Activated CD4-positive, alpha-beta T cell treated with anti-CD3 and anti-CD28 coated beads, Interleukin-2, amount 50 U/mL, for 1 hour (primary cell): ENCODE results near the gene IP6K1.
"Not testable (repeated sequence)": the region's sequence is repeated elsewhere in the genome, so short reads cannot be mapped to it uniquely, and the experiment has no call there.

Experiments used
- DNase-seq: peaks from one replicate; pipeline ENCODE4 v3.0.0-alpha.2; 2020

The IP6K1 gene

DNA sequence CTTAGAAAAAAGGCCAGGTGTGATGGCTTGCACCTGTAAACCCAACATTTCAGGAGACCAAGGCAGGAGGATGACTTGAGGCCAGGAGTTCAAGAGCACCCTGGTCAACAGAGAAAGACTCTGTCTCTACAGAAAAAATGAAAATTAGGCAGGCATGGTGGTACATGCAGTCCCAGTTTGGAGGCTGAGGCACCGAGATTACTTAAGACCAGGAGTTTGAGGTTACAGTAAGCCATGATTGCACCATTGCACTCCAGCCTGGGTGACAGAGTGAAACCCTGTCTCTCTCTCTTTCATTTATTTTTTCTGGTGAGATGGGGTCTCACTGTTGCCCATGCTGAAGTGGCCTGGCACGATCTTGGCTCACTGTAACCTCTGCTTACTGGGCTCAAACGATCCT, 24.7 kb downstream of the IP6K1 start:
- no peak for DNase-seq

DNA sequence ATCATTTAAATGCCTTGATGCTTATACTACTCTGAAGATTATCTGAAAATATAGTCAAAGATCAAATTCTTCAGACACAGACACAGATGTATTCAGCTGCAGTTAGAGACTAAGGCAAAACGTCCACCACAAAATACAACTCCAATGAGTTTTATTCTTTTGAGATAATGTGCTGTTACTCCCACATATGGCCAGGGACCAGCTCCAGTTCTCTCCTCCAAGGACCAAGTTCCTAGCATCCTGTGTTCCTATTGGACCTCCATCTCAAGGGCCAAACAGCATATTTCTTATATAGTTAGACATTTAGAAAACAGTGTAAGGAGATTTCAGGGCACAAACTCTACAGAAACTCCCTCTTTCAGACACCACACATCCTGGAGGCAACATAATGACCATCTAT, 27.1 kb downstream of the IP6K1 start:
- no peak for DNase-seq

GRCh38 chr3:49757197-49757596, 29.1 kb downstream of the IP6K1 start:
- DNase-seq = no peak

GRCh38 chr3:49756036-49756435, 30.3 kb downstream of the IP6K1 start:
- DNase-seq = no peak

GRCh38 chr3:49754536-49754935, 31.8 kb downstream of the IP6K1 start:
- no peak for DNase-seq

GRCh38 chr3:49751501-49751900, 34.8 kb downstream of the IP6K1 start:
- no peak for DNase-seq

- DNase-seq = no peak
Measured at GRCh38 chr3:49750056-49750455, 36.3 kb downstream of the IP6K1 start.

DNA sequence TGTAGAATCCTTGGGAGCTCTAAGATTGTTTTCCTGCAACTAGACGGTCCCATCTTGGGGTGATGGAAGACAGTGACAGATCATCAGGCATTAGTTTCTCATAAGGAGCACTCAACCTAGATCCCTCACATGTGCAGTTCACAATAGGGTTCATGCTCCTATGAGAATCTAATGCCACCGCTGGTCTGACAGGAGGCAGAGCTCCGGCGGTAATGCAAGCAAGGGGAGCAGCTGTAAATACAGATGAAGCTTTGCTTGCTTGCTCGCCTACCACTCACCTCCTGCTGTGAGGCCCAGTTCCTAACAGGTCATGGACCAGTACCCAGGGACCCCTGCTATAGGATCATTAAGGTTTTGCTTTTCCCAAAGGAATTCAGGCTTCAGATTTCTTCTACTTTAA, 37.5 kb downstream of the IP6K1 start:
- DNase-seq = not testable (repeated sequence)

DNA sequence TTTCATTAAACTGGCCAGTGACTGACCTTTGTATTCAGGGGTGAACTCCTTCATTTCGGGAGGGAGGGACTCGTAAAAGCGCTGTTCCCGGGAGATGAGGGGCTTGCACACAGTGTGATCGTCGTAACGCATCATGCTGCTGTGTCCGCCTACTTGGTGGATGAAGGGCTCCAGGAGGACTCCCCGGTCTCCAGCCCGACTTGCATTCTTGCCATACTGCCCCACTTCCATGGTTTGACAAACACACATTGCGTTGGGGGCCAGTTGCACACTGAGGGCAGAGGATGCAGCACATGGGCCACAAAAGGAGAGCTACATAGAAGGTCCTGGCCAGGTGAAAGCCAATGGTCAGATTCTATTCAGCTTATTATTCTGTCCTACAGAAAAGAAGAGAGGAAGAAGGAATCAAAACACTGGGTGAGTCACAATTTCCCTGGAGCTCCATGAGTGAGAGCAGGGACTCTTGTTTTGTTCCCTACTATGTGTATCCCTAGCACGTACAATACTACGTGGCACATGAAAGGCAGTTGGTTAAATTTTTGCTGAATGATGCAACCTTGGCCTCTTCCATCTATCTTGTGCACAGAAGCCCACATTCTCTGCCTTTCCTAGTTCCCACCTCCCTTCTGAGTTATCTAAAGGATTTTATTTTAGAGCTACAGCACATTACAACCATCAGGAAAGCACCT, 38.4 kb downstream of the IP6K1 start:
- DNase-seq = no peak

DNA sequence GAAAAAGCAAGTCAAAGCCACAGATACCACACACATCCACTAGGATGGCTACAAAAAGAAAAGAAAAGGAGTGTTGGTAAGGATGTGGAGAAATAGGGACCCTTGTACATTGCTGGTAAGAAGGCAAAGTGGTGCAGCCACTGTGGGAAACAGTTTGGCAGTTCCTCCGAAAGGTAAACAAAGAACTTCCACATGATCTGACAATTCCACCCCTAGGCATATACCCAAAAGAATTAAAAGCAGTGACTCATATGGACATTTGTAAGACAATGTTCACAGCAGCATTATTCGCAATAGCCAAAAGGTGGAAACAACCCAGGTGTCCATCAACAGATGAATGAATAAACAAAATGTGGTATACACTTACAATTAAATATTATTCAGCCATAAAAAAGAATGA, 40.4 kb downstream of the IP6K1 start:
- no peak for DNase-seq

DNA sequence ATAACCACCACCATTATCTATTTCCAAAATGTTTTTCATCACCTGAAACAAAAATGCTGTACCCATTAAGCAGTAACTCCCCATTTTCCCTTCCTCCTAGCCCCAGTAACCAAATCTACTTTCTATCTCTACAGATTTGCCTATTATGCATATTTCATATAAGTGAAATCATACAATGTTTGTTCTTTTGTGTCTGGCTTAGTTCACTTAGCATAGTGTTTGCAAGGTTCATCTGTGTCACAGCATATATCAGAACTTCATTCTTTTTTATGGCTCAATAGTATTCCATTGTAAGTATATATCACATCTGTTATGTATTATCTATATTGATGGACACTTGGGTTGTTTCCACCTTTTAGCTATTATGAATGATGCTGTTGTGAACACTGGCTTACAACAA, 45.9 kb downstream of the IP6K1 start:
- no peak for DNase-seq

DNA sequence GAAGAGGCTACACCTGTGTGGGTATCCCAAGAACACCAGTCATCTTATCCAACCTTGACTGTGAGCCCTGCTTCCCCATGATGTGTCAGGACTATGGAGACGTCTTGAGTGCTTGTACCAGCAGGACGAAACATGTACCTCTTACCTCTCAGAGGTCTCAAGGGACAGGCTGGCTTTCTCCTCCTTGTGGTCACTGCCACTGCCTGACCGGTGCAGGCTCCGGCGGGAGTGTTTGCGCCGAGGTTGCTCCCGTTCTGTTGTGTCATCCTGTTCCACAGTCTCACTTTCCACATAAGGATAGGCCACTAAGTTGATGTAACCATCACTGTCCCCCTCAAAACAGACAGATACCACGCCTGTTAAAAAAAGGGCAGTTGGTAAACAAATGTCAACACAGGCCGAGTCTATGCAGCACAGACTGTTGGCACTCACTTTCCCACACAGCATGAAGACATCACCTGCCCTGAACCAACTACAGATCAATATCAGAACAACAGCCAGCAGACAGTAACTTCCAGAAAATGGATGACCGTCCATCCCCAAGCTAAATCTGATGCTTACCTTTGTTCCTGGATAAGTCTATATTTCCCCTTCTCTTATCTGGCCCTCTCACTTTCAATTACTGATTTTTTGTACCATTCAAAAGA, 48.2 kb downstream of the IP6K1 start:
- no peak for DNase-seq

GRCh38 chr3:49734752-49735151, 51.6 kb downstream of the IP6K1 start:
- DNase-seq = no peak

DNA sequence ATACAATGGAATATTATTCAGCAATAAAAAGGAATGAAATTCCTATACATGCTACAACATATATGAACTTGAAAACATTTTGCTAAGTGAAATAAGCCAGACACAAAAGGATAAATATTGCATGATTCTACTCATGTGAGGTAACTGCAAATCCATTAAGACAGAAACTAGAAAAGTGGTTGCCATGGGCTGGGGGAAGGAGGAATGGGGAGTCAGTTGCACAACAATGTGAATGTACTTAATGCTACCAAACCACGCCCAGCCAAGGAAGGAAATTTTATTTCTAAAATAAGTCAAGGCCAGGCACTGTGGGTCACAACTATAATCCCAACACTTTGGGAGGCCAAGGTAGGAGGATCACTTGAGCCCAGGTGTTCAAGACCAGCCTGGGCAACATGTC, 52.8 kb downstream of the IP6K1 start:
- DNase-seq = no peak

DNA sequence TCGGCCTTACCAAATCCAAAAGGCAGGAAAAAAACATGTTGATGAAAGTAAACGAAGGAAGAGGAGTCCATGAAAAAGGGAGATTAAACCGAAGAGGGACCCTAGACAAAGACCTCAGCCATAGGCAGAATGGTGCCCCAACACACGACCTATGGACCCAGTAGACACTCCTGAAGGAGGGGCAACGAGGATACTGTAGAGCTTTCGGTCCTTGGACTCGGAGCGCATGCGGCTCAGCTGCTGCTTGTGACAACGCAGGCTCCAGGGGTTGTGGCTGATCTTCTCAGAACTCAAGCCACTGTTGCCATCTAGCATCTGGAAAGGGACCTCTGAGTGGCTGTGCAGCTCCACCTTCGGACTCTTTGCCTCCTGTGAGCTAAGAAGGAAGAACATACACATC, 53.7 kb downstream of the IP6K1 start:
- no peak for DNase-seq

DNA sequence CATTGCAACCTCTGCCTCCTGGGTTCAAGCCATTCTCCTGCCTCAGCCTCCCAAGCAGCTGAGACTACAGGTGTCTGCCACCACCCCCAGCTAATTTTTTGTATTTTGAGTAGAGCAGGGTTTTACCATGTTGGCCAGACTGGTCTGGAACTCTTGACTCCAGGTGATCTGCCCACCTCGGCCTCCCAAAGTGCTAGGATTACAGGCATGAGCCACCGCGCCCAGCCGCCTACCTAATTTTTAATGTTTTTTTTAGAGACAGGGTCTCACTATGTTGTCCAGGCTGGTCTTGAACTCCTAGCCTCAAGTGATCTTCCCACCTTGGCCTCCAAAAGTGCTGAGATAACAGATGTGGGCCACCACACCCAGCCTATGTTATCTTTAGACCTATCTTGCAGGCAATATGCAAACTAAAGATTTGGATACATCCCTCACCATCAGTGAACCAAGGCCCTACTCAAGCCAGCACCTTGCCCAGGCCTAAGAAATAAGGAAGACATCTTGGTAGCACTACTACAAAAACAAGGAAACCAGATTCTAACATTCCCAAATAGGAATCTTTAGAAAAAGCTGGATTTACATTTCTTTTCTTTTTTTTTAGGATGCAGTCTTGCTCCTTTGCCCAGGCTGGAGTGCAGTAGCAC, 56.3 kb downstream of the IP6K1 start:
- DNase-seq = no peak

- DNase-seq = no peak
Measured at GRCh38 chr3:49727924-49728361, 58.4 kb downstream of the IP6K1 start.

GRCh38 chr3:49727154-49727923, 59.0 kb downstream of the IP6K1 start:
- no peak for DNase-seq

DNA sequence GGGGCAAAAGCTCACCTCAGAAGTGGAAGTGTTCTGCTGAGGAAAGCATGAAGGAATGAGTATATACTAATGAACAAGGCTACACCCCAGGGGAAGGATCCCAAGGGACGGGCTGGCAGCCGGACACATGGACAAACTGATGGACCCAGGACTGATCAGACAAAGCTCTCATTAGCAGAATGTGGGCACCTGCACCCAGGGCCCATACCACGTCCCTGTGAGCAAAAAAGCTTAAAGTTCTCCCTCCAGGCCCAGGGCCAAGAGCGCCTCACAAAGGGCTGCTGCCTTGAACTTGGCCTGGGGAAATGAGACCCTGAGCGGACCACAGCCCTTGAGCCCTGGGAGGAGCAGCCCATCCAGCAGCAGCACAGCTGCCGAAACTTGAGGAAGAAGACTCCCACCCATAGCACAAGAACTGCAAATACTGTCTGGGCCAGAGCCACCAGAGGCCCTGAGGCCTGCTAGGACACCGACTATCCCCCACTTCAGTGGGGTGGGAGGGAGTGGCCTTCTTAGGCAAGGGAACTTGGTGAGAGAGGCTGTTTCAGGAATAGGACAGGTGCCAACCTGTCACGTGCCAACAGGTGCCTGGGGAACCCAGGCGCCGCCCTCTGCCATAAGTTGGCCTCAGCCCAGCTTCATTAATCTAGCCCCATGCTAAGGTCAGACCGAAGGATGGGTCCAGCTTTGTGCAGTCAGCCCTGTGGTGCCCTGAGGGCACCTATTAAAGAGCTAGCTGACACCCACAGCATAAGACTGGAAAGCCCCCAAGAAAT, 60.2 kb downstream of the IP6K1 start:
- DNase-seq = no peak

- DNase-seq = peak; percentile 33
Measured at GRCh38 chr3:49724586-49724985, 61.8 kb downstream of the IP6K1 start.

GRCh38 chr3:49723628-49724551, 62.5 kb downstream of the IP6K1 start, which contains the start of gene GMPPB:
GMPPB (minus strand) TSS chr3:49723951; CDS start chr3:49723726, 225 bp downstream.
- peak; percentile 90 for DNase-seq

DNA sequence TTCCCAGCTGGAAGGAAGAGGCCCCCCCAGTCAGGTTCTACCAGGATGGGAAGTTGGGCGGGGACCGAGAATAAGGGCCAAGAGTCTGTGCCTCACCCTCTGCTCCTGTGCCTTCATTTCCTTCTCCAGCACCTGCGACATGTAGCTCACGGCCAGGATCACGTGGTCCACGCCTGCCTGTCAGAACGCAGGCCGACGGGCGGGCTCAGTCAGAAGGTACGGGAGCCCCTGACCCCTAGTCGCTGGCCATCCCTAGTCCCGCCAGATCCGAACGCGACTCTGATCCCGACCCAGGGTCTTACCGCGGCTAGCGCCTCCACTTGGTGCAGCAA, 63.1 kb downstream of the IP6K1 start:
- DNase-seq = peak; percentile 55
